Right cardiac atrium (tissue), 5 donors: ENCODE data around the gene KNDC1. TPM values are rescaled to one million over a fixed set of nuclear protein-coding genes. Genes with fewer than 3 reads are reported as not detected.

Experiments used
- ATAC-seq, 2 donors: fragments of 200-7000 bp; cut with Tn5 transposase; one replicate each; pipeline versions ENCODE4 v1.8.0 to v1.9.1; 2020; ENCODE audit warnings: moderate library complexity in 2 of 2, mild to moderate bottlenecking in 1 of 2
- DNase-seq, 3 donors: peaks; one replicate each; pipeline ENCODE4 v3.0.0-alpha.2; 2020
- H3K27ac ChIP-seq: one replicate; pipeline ENCODE4 v1.5.1; 2013; ENCODE audit warnings: mild to moderate bottlenecking, low read length, control low read depth, moderate library complexity
- H3K27me3 ChIP-seq: one replicate; pipeline ENCODE4 v1.6.1; 2013; ENCODE audit not compliant: control insufficient read depth, insufficient read depth
- H3K4me1 ChIP-seq: one replicate; pipeline ENCODE4 v1.6.1; 2013; ENCODE audit warnings: low read length; ENCODE audit not compliant: control insufficient read depth, insufficient read depth
- H3K4me3 ChIP-seq: one replicate; pipeline ENCODE4 v1.5.1; 2013; ENCODE audit warnings: low read length, control low read depth
- H3K9me3 ChIP-seq: one replicate; pipeline ENCODE4 v1.6.1; 2013; ENCODE audit warnings: low read length; ENCODE audit not compliant: control insufficient read depth
- WGBS: extraction: QIAGEN DNeasy Blood & Tissue Kit; methylation state at CpG from one replicate; pipeline ENCODE4 v1.1.7; 2013; 5-methylcytosine and 5-hydroxymethylcytosine counted together
- intact Hi-C, 4 donors: fragments of 100-400 bp; cut with DNase I; formaldehyde crosslinking; loops; one replicate each; pipeline versions ENCODE4 v1.11.0 to v1.14.0; 2022 to 2023
- polyA plus RNA-seq: library from polyadenylated mRNA; stranded (reverse); fragments of 200-250 nt; gene quantifications from one replicate; pipeline ENCODE4 v1.2.3, GENCODE V29; 2013
- total RNA-seq, 4 donors: library from RNA; stranded (reverse); fragmentation: NEBNext Ultra II Directional; extraction: Animal tissue kit (Norgen Biotek cat#: 25700); gene quantifications; one replicate each; pipeline ENCODE4 v1.2.1, GENCODE V29; 2021
- donor health status: healthy with polysubstance abuse.
- donor health status: DM: no; HTN: yes; CAD: no.
- donor health status: DM: no; HTN: no; CAD: no.
- donor health status: DM: no; HTN: yes; CAD: no; lungs with severe emphysema.
- donor health status: DM: yes; HTN: yes; CAD: no.

KNDC1 gene
- total and polyA plus RNA-seq, 5 donors, result 0.23 to 1.4 (median 0.50) TPM

- Histone ChIP-seq H3K9me3 (no peaks in the 10 kb centered on the region), H3K4me1 (no peaks in the 10 kb centered on the region), H3K4me3 (no peak overlapping the region), H3K27me3 (no peaks in the 10 kb centered on the region), H3K27ac (no peak overlapping the region)
- ATAC-seq, result no peak
- peak; percentile 2 to 33 (median 26) for DNase-seq
- intact Hi-C loops, result no loop called here
- WGBS, result 82% methylated on average over 14 of the region's 14 CpGs
These were observed 29.7 kb downstream of the KNDC1 start for GRCh38 chr10:133189726-133190125.

DNA sequence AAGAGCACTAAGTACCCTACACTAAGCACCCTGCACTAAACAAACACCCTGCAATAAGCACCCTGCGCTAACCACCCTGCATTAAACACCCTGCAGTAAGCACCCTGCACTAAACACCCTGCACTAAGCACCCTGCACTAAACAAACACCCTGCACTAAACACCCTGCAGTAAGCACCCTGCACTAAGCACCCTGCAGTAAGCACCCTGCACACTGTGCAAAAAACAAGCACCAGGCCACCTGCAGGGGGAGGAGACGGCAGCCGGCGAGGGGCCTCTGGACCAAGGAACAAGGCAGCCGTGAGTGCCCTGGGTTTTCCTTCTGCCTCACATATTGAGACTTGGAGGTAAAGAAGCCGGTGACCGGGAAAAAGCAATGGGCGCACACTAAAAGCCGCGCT lies 30.2 kb downstream of the KNDC1 start:
- no peak overlapping the region for H3K4me3 ChIP-seq
- WGBS, result 96% methylated on average over 10 of the region's 10 CpGs
- no peaks in the 10 kb centered on the region for H3K9me3 ChIP-seq
- H3K27ac ChIP-seq, result no peak overlapping the region
- no peaks in the 10 kb centered on the region for H3K27me3 ChIP-seq
- ATAC-seq, result no peak
- H3K4me1 ChIP-seq, result no peaks in the 10 kb centered on the region
- peak in 2 of 3 donors; percentile 1 to 9 for DNase-seq
- intact Hi-C loops, result no loop called here

DNA sequence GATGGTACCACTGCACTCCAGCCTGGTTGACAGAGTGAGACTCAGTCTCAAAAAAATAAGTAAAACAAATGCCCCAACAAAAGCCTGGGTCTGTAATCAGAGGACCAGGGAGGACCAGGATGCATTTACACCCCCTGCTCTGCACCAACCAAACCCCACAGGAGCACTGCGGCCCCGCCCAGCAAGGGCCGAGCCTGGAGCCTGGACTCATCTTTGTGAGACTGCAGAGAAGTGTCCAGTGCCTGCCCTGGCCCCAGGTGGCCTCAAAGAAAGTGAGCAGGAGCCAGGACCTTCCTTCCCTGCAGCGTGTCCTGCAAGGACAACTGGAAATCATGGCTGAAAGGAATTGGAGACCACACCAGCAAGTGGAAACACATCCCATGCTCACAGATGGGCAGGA lies 31.6 kb downstream of the KNDC1 start:
- Histone ChIP-seq H3K27me3 (no peaks in the 10 kb centered on the region), H3K4me1 (no peaks in the 10 kb centered on the region), H3K4me3 (no peak overlapping the region), H3K27ac (no peak overlapping the region), H3K9me3 (no peaks in the 10 kb centered on the region)
- intact Hi-C loops, result no loop called here
- peak in 2 of 3 donors; percentile 2 to 18 for DNase-seq
- WGBS, result 90% methylated on average over 4 of the region's 4 CpGs
- ATAC-seq, result no peak

- 80% methylated on average over 4 of the region's 4 CpGs for WGBS
- ATAC-seq, result no peak
- Histone ChIP-seq H3K27ac (no peak overlapping the region), H3K9me3 (no peaks in the 10 kb centered on the region), H3K4me1 (no peaks in the 10 kb centered on the region), H3K27me3 (no peaks in the 10 kb centered on the region), H3K4me3 (no peak overlapping the region)
- intact Hi-C loops, result no loop called here
- DNase-seq, result no peak
These were observed 34.1 kb downstream of the KNDC1 start for GRCh38 chr10:133194151-133194550.

DNA sequence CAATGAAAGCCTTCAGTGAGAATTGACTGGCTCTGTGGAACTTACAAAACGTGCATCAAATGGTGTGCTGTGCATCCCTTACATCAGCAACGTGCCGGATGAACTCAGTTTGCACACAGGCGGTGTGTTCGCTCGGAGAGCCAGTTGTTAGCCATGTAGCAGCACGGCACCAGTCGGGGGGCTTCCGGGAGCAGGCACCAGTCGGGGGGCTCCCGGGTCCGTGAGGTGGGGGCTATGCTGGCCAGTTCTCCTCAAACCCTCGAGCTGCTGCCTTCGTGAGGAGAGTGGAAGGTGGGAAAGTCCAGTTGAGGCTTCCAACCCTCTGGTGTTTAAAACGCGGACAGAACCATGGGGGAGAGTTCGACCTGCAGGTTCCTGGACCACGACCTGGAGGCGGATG lies 35.1 kb downstream of the KNDC1 start:
- H3K27me3 ChIP-seq, result no peaks in the 10 kb centered on the region
- intact Hi-C loops, result no loop called here
- 88% methylated on average over 19 of the region's 19 CpGs for WGBS
- ATAC-seq, result no peak
- H3K27ac ChIP-seq, result no peak overlapping the region
- no peak overlapping the region for H3K4me3 ChIP-seq
- no peaks in the 10 kb centered on the region for H3K9me3 ChIP-seq
- no peaks in the 10 kb centered on the region for H3K4me1 ChIP-seq
- peak in 2 of 3 donors; percentile 1 to 14 for DNase-seq

DNA sequence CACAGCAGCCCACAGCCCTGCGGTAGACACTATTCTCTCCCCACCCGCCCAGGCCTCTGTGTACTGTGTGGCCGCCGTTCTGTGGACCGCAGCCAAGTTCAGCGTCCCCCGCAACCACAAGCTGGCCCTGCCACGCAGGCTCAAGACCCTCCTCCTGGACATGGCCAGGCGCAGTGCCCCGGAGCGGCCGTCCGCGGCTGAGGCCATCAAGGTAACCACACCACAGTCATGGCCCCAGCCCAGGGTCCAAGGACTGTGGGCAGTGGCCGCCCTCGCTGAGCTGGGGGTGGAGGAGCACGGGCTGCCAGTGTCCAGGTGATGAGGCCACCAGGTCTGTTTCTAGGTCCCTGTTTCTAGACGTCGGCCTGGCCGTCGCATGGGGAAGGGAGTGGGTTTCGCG lies 35.6 kb downstream of the KNDC1 start:
- intact Hi-C loops, result no loop called here
- WGBS, result 95% methylated on average over 23 of the region's 23 CpGs
- Histone ChIP-seq H3K9me3 (no peaks in the 10 kb centered on the region), H3K4me1 (no peaks in the 10 kb centered on the region), H3K27ac (no peak overlapping the region), H3K27me3 (no peaks in the 10 kb centered on the region), H3K4me3 (no peak overlapping the region)
- ATAC-seq (no peak), DNase-seq (peak in 2 of 3 donors; percentile 8 to 54)

DNA sequence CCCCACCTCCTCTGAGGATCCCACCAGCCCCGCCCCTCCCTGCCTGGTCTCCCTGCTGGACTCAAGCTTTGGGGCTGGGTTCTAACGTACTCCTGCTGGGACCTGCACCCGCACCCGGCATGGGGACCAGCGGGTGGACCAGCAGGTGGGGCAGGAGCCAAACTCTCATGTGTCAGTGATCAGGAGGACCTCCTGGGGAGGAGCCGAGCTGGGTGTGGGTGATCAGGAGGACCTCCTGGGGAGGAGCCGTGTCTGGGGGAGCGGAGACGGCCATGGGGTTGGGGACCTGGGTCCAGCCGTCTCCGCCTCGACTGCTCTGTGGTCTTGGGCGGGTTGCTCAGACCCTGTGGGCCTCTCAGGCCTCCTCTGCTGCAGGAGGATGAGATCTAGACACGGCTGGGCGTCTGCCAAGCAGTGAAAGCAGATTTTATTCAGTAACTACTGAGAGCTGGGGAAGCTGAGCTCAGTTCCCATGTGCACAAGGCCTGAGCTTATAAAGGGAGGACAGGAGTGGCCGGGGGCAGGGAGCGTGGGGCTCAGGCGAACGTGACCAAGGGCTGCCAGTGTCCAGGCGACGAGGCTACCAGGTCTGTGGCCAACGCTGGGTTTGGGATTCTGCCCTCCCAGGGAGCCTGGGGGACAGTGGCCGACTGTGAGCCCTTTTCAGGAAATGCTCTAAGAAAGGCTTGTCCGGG lies 36.3 kb downstream of the KNDC1 start:
- Histone ChIP-seq H3K27me3 (no peaks in the 10 kb centered on the region), H3K27ac (no peak overlapping the region), H3K9me3 (no peaks in the 10 kb centered on the region), H3K4me1 (no peaks in the 10 kb centered on the region), H3K4me3 (no peak overlapping the region)
- DNase-seq (peak; percentile 7 to 42 (median 22)), ATAC-seq (no peak)
- intact Hi-C loops, result no loop called here
- 69% methylated on average over 24 of the region's 24 CpGs for WGBS

GRCh38 chr10:133196936-133197758 lies 37.1 kb downstream of the KNDC1 start:
- peak; percentile 7 to 41 (median 35) for DNase-seq
- H3K27ac ChIP-seq, result no peak overlapping the region
- WGBS, result 80% methylated on average over 40 of the region's 40 CpGs

DNA sequence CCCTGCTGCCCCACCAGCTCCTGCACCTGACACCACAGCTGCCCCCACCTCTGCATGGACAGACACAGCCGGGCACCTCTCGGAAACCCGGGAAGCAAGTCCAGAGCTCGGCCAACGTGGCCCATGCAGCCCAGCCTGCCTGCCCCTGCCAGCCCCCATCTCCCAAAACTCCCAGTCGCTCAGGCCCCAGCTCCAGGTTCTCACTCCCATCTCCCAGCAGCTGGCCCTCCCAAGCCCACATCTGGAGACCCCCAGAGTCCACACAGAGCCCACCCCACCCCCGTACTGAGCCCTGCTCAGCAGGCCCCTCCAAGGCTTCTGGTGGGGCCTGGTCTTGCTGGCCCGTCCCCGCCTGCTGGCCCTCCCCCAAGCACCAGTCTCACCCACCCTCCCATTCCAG lies 37.8 kb downstream of the KNDC1 start:
- Histone ChIP-seq H3K4me1 (no peaks in the 10 kb centered on the region), H3K9me3 (no peaks in the 10 kb centered on the region), H3K27me3 (no peaks in the 10 kb centered on the region), H3K27ac (no peak overlapping the region), H3K4me3 (no peak overlapping the region)
- intact Hi-C loops, result no loop called here
- 88% methylated on average over 9 of the region's 9 CpGs for WGBS
- DNase-seq (peak in 2 of 3 donors; percentile 7 to 19), ATAC-seq (no peak)

More at GRCh38 chr10:133196936-133197758, 37.1 kb downstream of the KNDC1 start:
- intact Hi-C loops, result no loop called here
- Histone ChIP-seq H3K4me3 (no peak overlapping the region), H3K4me1 (no peaks in the 10 kb centered on the region), H3K27me3 (no peaks in the 10 kb centered on the region), H3K9me3 (no peaks in the 10 kb centered on the region)
- no peak for ATAC-seq

DNA sequence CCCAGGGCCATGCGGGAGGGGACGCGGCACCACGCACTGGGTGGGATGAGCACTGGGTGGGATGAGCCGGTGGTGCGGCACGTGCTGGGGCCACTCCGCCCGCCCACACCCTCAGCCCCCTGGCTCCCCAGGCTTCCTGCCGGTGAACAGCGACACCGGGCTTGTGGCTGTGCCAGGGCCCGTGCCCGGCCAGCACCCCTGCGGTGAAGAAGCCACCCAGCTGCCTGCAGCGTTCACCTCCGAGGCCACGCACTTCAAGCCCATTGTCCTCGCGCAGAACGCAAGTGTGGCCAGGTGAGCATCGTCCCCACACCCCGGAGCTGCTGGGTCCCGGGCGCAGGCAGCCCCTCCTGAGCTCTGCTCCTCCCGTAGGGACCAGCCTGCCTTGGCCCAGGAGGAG lies 38.2 kb downstream of the KNDC1 start:
- Histone ChIP-seq H3K4me3 (no peak overlapping the region), H3K4me1 (no peaks in the 10 kb centered on the region), H3K27ac (no peak overlapping the region), H3K27me3 (no peaks in the 10 kb centered on the region), H3K9me3 (no peaks in the 10 kb centered on the region)
- 95% methylated on average over 26 of the region's 26 CpGs for WGBS
- DNase-seq (peak in 2 of 3 donors; percentile 5 to 28), ATAC-seq (no peak)
- intact Hi-C loops, result no loop called here
